Thyroid gland (tissue), 4 donors: Measurements from ENCODE around the gene SCN4B.

ENCODE experiments used
- POLR2A ChIP-seq, 2 donors: fragments of 450-650 bp; IDR thresholded peaks; one replicate each; pipeline ENCODE4 v1.6.1; 2017; ENCODE audit warnings: antibody characterized with exemption in 2 of 2, mild to moderate bottlenecking in 2 of 2, moderate library complexity in 1 of 2
- TF ChIP-seq, protein P1 (sequence below), 6 experiments: fragments of 200-600 bp in 3 of 6; fragments of 450-650 bp in 3 of 6; sonication (generic) in 3 of 6; IDR thresholded peaks; one replicate each; pipeline ENCODE4 v1.5.1; 2016 to 2019; ENCODE audit warnings: antibody characterized with exemption in 6 of 6, mild to moderate bottlenecking in 2 of 6, inconsistent platforms in 1 of 6, moderate library complexity in 1 of 6

DNA sequence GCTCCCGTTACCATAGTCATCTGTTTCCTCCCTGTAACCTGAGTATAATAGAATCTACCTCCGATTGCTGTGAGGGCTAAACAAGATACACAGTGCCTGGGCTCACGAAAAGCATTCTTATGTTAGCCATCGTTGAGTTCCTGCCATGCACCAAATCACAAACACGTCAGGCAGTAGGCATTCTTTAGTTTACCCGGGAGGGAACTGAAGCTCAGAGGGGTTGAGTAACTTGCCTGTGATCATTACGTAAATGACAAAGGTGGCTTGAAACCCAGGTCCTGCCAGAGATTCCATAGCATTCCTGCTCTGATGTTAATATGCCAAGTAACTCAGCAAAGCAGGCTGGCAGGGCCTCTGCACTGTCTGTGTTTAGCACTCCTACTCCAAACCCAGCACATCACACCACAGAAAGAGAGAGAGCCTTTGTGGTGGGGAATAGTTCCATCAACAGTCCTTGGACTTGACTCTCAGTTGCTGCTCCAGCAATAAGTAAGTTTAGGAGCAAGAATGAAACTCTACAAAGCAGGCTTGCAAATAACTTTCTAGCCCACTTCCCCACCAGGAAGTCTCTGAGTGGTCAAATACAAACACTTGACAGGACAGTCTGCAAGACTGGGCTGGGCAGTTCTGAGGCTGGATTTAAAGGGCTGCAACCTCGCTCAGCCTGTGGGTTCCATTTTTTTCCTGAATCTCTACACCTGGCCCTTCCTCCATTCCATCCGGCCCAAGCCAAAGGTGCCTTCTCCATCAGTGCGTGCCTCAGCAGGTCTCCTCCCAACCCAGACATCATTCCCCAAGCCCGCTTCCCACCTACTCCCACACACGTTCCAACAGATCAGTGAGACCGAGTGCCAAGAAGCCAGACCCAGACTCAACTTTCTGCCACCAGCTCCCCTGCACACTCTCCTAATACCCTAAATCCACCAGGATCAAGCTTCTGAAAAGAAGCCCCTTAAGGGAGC lies 22.7 kb upstream of the SCN4B start:
- TF ChIP-seq, protein P1, sequence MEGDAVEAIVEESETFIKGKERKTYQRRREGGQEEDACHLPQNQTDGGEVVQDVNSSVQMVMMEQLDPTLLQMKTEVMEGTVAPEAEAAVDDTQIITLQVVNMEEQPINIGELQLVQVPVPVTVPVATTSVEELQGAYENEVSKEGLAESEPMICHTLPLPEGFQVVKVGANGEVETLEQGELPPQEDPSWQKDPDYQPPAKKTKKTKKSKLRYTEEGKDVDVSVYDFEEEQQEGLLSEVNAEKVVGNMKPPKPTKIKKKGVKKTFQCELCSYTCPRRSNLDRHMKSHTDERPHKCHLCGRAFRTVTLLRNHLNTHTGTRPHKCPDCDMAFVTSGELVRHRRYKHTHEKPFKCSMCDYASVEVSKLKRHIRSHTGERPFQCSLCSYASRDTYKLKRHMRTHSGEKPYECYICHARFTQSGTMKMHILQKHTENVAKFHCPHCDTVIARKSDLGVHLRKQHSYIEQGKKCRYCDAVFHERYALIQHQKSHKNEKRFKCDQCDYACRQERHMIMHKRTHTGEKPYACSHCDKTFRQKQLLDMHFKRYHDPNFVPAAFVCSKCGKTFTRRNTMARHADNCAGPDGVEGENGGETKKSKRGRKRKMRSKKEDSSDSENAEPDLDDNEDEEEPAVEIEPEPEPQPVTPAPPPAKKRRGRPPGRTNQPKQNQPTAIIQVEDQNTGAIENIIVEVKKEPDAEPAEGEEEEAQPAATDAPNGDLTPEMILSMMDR (IDR thresholded peaks at IDR 0.05) = no peak
- TF ChIP-seq POLR2A (IDR thresholded peaks at IDR 0.05) = no peak
